Hindlimb muscle (tissue), 1 donor: Measurements from ENCODE around the gene GCN1. TPM values are rescaled to one million over a fixed set of nuclear protein-coding genes. Genes with fewer than 3 reads are reported as not detected.
A peak's percentile ranks its signal among the peaks of the same experiment; 100 is the strongest.

Experiments
- DNase-seq: peaks from one replicate; pipeline ENCODE4 v3.0.0-alpha.2; 2013
- polyA plus RNA-seq: library from polyadenylated mRNA; unstranded; fragments of 120-200 nt; gene quantifications from one replicate; pipeline ENCODE4 v1.2.1, GENCODE V29; 2013; ENCODE audit not compliant: insufficient read length

Gene GCN1
- polyA plus RNA-seq, 1 donor: 47.6 TPM

- no peak for DNase-seq
Observed at GRCh38 chr12:120092551-120093335, 101.8 kb downstream of the GCN1 start.

GRCh38 chr12:120091371-120092090, 103.0 kb downstream of the GCN1 start:
- no peak for DNase-seq

- DNase-seq: no peak
Observed at GRCh38 chr12:120090626-120091295, 103.8 kb downstream of the GCN1 start.

- no peak for DNase-seq
Observed at GRCh38 chr12:120090206-120090605, 104.3 kb downstream of the GCN1 start.

GRCh38 chr12:120089796-120090195, 104.7 kb downstream of the GCN1 start:
- DNase-seq: no peak

GRCh38 chr12:120089105-120089504, 105.4 kb downstream of the GCN1 start:
- no peak for DNase-seq

GRCh38 chr12:120086801-120087621, 107.5 kb downstream of the GCN1 start:
- peak; percentile 96 for DNase-seq

GRCh38 chr12:120085920-120086645, 108.4 kb downstream of the GCN1 start:
- no peak for DNase-seq

- no peak for DNase-seq
Observed at GRCh38 chr12:120081641-120082040, 112.9 kb downstream of the GCN1 start.

GRCh38 chr12:120079411-120080400, 114.8 kb downstream of the GCN1 start:
- DNase-seq: no peak

- no peak for DNase-seq
Observed at GRCh38 chr12:120078868-120079267, 115.6 kb downstream of the GCN1 start.

- no peak for DNase-seq
Observed at GRCh38 chr12:120077260-120077659, 117.3 kb downstream of the GCN1 start.

Other genes with a start within 250 kb of the GCN1 start
- 3.6 TPM for gene BICDL1, start 205.5 kb downstream of the GCN1 start, polyA plus RNA-seq
- gene RAB35, start 78.0 kb downstream of the GCN1 start, polyA plus RNA-seq: 31.9 TPM
- 3,810 TPM for gene RPLP0, start 6.4 kb upstream of the GCN1 start, polyA plus RNA-seq
- 233 TPM for gene PXN, start 71.0 kb upstream of the GCN1 start, polyA plus RNA-seq
- gene RNU4-2, start 97.2 kb upstream of the GCN1 start, polyA plus RNA-seq: not detected
- not detected for gene RNU4-1, start 98.5 kb upstream of the GCN1 start, polyA plus RNA-seq
- gene SIRT4, start 107.6 kb upstream of the GCN1 start, polyA plus RNA-seq: 5.6 TPM
- gene PLA2G1B, start 133.1 kb upstream of the GCN1 start, polyA plus RNA-seq: not detected
- 6.4 TPM for gene MSI1, start 174.4 kb upstream of the GCN1 start, polyA plus RNA-seq
- 94.3 TPM for gene COX6A1, start 243.4 kb upstream of the GCN1 start, polyA plus RNA-seq